ENCODE results near the gene PBX1. TPM values are rescaled to one million over a fixed set of nuclear protein-coding genes. Genes with fewer than 3 reads are reported as not detected.
"Not testable (repeated sequence)": the region's sequence is repeated elsewhere in the genome, so short reads cannot be mapped to it uniquely, and the experiment has no call there.

The PBX1 gene
- total RNA-seq, 1 donor from 2014 or later: 71.7 TPM

DNA sequence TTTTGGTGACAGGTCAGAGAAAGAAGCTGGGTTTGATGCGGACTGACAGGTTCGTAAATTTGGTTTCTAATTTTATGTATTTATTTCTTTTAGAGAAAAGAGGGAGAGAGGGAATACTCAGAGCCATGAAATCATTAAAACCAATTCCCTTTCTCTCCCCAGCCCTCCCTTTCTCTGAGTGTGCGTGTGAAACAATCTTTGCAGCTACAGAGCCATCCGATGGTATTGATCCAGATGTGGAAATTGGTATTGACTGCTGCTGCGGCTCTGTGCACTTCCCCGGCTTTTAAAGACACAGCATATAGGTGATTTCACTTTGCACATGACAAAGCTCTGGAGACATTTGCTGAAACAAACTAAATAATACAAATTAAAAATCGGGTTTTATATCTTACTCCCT is 42.4 kb upstream of the PBX1 start:
- Mint-ChIP-seq H3K4me3 (no peak overlapping the region), H3K27ac (ENCODE audit: unreplicated experiment) (no peak overlapping the region)

DNA sequence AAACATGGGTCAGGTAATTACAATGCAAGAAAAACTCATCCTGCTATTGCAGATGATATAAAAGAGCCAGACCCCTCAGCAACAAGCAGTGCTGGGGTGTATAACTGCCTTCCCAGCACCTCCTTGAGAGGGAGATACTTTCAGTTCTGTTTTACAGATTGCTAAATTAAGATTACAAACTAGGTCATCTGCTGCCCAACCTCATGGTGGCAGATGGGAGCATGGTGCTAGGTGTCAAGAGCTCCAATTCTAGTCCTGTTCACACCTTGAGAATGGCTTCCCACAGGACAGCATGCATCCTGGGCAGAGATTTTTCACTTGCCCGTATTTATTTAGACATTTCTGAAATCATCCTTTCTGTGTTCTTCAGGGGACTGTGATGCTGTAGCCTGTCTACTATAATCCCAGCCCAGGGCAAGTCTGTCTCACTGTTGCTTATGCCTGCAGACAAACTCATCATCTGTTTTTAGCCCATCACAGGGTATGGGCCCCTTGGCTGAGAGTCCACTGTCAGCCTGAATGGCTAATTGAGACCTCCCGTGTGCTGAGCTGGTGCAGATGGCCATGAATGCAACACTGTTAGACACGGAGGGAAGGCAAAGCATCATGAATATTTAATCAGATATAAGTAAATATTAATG is 40.2 kb upstream of the PBX1 start:
- Mint-ChIP-seq H3K36me3 (ENCODE audit: low read depth) (no peaks in the 10 kb centered on the region), H3K27ac (ENCODE audit: unreplicated experiment) (no peak overlapping the region), H3K9me3 (no peaks in the 10 kb centered on the region), H3K4me3 (no peak overlapping the region), H3K4me1 (peaks cover 12% of the 10 kb centered on the region), H3K27me3 (ENCODE audit: low read depth) (no peaks in the 10 kb centered on the region)
- TF ChIP-seq, protein P1, sequence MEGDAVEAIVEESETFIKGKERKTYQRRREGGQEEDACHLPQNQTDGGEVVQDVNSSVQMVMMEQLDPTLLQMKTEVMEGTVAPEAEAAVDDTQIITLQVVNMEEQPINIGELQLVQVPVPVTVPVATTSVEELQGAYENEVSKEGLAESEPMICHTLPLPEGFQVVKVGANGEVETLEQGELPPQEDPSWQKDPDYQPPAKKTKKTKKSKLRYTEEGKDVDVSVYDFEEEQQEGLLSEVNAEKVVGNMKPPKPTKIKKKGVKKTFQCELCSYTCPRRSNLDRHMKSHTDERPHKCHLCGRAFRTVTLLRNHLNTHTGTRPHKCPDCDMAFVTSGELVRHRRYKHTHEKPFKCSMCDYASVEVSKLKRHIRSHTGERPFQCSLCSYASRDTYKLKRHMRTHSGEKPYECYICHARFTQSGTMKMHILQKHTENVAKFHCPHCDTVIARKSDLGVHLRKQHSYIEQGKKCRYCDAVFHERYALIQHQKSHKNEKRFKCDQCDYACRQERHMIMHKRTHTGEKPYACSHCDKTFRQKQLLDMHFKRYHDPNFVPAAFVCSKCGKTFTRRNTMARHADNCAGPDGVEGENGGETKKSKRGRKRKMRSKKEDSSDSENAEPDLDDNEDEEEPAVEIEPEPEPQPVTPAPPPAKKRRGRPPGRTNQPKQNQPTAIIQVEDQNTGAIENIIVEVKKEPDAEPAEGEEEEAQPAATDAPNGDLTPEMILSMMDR (conservative IDR thresholded peaks at IDR 0.05): no peak
- no peak for DNase-seq (ENCODE audit: low read depth, low spot score)

More for the DNA sequence above, 42.4 kb upstream of the PBX1 start:
- peaks cover 12% of the 10 kb centered on the region for H3K4me1 Mint-ChIP-seq
- TF ChIP-seq, protein P1 (conservative IDR thresholded peaks at IDR 0.05): no peak
- no peaks in the 10 kb centered on the region for H3K27me3 Mint-ChIP-seq (ENCODE audit: low read depth)
- no peak for DNase-seq (ENCODE audit: low read depth, low spot score)
- no peaks in the 10 kb centered on the region for H3K9me3 Mint-ChIP-seq
- H3K36me3 Mint-ChIP-seq (ENCODE audit: low read depth): no peaks in the 10 kb centered on the region

DNA sequence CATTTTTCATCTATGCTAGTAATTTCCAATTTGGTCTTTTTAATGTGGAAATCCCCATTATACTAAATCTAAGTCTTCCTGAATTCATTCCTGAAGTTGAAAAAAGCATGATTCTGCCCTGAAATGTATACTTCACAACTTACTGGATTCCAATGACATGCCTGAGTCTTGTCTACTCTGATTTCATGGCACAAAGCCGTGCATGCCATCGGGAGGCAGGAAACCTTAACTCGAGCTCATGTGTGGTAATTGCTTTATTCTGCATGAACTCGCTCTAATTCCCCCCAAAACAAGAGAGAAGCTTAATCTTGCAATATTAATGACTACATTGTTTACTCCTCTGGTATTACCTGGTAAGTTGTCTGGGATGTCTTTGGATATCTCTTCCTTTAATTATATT is 39.6 kb upstream of the PBX1 start:
- Mint-ChIP-seq H3K4me1 (peaks cover 12% of the 10 kb centered on the region), H3K4me3 (no peak overlapping the region), H3K27me3 (ENCODE audit: low read depth) (no peaks in the 10 kb centered on the region), H3K9me3 (no peaks in the 10 kb centered on the region), H3K36me3 (ENCODE audit: low read depth) (no peaks in the 10 kb centered on the region), H3K27ac (ENCODE audit: unreplicated experiment) (no peak overlapping the region)
- TF ChIP-seq, protein P1 (conservative IDR thresholded peaks at IDR 0.05): no peak
- DNase-seq (ENCODE audit: low read depth, low spot score): no peak

DNA sequence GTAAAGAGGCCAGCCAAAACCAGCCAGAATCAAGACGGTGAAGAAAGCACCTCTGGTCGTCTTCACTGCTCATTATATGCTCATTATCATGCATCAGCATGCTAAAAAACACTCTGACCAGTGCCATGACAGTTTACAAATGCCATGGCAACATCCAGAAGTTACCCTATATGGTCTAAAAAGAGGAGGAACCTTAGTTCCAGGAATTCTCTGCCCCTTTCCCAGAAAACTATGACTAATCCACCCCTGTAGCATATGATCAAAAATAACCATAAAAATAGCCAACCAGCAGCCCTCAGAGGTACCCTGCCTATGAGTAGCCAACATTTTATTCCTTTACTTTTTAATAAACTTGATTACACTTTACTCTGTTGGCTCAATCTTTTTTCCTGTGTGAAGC is 34.2 kb upstream of the PBX1 start:
- H3K4me3 Mint-ChIP-seq: no peak overlapping the region
- peaks cover 14% of the 10 kb centered on the region for H3K9me3 Mint-ChIP-seq
- peaks cover 7% of the 10 kb centered on the region for H3K36me3 Mint-ChIP-seq (ENCODE audit: low read depth)
- no peaks in the 10 kb centered on the region for H3K27me3 Mint-ChIP-seq (ENCODE audit: low read depth)
- TF ChIP-seq, protein P1 (conservative IDR thresholded peaks at IDR 0.05): no peak
- DNase-seq (ENCODE audit: low read depth, low spot score): no peak
- H3K4me1 Mint-ChIP-seq: no peaks in the 10 kb centered on the region
- H3K27ac Mint-ChIP-seq (ENCODE audit: unreplicated experiment): no peak overlapping the region

DNA sequence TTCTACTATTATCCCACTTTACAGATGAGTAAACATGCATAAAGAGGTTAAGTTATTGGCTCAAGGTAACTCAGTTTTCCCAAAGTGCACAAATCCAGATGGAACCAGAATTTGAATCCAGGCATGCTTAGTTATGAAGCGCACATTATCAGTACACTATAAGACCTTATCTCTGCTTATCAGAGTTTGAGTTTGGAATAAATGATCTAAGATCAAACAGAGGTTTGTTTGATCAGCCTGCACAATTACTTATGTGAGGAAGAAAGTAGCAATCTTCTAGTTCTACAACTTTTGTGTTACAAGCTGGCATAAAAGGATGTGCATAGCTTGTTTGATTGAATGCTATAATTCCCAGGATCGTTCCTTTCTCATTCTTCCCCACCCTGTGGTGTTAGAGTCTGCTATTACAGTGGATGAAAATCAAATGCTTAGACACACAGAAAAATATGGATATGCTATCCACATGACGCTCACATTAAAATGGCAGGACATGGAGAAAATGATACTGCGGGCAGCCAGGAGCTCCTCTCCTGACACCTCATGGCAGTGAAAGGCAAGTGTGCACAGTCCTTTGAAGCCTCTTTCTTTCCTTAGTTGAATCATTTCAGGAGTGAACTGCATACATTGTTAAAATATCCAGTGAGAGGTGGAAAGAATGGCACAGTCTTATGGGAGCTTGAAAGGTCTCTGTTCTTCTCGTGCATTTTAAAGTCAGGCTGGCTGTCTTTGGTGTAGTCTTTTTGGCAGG is 23.9 kb upstream of the PBX1 start:
- DNase-seq (ENCODE audit: low read depth, low spot score): no peak
- no peak overlapping the region for H3K4me3 Mint-ChIP-seq
- no peaks in the 10 kb centered on the region for H3K36me3 Mint-ChIP-seq (ENCODE audit: low read depth)

DNA sequence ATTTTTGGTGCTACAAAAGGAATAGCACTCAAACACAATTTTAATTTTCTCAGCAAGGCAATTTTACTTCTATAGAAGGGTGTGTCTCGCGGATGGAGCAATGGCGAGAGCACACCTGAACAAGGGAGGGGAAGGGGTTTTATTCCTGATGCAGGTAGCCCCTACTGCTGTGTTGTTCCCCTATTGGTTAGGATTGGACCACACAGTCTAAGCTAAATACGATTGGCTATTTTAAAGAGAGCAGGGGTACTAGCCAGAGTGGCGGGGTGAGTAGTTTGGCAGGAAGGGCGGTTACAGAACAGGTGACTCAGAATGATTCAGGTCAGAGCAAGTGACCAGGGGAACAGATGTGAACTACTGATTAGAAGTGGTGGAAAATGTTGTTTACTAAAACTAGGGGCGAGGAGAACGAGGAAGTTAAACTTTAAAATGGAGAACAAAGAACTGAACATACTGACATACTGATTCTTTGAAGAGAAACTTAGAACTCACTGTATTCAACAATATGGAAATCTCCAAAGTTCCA is 6.5 kb upstream of the PBX1 start:
- not testable (repeated sequence) for DNase-seq (ENCODE audit: low read depth, low spot score); H3K27ac Mint-ChIP-seq (ENCODE audit: unreplicated experiment); H3K4me1 Mint-ChIP-seq; H3K4me3 Mint-ChIP-seq; H3K27me3 Mint-ChIP-seq (ENCODE audit: low read depth)
- Mint-ChIP-seq H3K36me3 (ENCODE audit: low read depth) (peaks cover 13% of the 10 kb centered on the region), H3K9me3 (peaks cover 21% of the 10 kb centered on the region)

More for the DNA sequence above, 23.9 kb upstream of the PBX1 start:
- H3K27me3 Mint-ChIP-seq (ENCODE audit: low read depth): no peaks in the 10 kb centered on the region
- peaks cover 10% of the 10 kb centered on the region for H3K4me1 Mint-ChIP-seq
- TF ChIP-seq, protein P1 (conservative IDR thresholded peaks at IDR 0.05): peak; percentile 18
- no peaks in the 10 kb centered on the region for H3K9me3 Mint-ChIP-seq
- H3K27ac Mint-ChIP-seq (ENCODE audit: unreplicated experiment): no peak overlapping the region
